NOMO-1 treated with DMSO at 0.1 percent for 48 hours (cell line): ENCODE data around the gene PITX2.

Source experiments
- DNase-seq: peaks from one replicate; lab custom pipeline; 2025; ENCODE audit not compliant: unreplicated experiment; lab: John Stamatoyannopoulos, UW

Gene PITX2

DNA sequence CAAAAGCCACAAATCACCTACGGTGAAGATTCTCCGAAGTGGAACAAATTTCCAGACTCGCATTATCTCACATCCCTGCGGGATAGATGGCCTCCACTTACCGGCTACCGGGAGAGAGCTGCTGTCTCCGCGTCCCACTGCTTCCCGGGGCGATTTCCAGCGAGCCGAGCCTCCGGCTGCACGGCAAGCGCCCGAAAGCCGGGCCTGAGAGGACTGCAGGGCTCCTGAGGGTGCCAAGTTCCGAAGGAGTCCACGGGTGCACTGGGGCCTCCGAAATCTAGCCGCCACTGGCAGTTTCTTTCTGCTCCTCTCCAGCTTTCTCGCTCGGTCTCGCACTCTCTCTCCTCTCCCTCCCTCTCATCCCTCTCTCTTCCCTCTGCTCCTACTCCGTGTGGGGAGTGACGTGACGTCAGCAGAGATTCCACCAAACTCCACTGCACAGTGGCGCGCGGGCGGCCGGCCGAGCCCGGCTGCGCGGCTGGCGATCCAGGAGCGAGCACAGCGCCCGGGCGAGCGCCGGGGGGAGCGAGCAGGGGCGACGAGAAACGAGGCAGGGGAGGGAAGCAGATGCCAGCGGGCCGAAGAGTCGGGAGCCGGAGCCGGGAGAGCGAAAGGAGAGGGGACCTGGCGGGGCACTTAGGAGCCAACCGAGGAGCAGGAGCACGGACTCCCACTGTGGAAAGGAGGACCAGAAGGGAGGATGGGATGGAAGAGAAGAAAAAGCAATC is 14.0 kb upstream of the PITX2 start:
- no peak for DNase-seq

DNA sequence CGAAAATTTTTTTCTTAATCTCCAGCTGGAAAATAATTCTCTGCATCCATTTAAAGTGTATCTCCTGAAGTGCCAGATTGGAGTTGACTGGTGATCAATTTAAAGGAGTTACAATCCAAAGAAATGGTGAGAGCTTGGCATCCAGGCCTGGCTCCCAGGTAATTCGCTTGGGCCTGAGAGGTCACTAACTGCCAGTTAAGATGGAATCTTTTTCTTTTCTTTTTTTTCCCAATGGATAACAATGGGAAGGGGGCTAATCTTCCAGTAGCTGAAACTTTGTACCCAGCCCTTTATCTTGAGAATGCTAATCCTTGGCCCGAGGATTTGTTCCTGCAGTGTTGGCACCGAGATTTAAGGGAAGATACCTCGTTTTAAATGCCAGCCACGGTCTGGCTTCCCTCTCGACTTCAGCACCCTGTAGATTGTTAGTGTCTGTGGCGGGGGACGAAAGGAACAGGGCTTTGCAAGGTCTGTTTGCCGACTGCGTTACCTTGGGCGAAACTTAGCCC is 13.3 kb upstream of the PITX2 start:
- no peak for DNase-seq

DNA sequence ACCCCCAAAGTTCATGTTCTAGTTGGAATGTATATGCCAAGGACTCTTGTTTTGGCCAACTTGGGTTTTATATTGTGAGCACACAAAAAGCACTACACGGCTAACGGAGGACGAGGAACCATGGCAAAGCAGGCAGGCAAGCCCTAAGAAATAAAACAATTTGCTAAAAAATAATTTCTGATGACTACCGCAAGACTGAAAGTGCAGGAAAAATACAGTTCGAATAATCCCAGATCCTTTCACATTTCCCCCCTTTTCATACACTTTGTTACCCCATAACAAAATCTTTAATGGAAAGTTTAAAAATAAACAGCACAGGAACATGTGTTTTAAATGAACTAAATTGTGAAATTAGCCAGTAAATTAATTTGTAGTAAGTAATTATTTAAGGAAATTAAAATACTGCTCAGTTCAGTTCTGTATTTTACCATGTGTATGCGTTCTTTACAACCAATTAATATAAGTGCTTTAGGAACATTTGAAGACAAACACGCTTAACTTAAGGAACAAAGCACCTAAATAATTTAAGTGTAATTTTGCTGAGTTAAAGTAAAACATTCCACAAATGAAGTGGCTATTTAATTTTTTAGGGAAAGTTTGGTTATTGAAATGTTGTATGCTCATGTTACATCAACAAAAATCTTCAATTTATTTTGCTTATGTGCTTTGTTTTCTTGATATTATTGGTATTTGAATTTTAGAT is 12.4 kb upstream of the PITX2 start:
- DNase-seq, result no peak

DNA sequence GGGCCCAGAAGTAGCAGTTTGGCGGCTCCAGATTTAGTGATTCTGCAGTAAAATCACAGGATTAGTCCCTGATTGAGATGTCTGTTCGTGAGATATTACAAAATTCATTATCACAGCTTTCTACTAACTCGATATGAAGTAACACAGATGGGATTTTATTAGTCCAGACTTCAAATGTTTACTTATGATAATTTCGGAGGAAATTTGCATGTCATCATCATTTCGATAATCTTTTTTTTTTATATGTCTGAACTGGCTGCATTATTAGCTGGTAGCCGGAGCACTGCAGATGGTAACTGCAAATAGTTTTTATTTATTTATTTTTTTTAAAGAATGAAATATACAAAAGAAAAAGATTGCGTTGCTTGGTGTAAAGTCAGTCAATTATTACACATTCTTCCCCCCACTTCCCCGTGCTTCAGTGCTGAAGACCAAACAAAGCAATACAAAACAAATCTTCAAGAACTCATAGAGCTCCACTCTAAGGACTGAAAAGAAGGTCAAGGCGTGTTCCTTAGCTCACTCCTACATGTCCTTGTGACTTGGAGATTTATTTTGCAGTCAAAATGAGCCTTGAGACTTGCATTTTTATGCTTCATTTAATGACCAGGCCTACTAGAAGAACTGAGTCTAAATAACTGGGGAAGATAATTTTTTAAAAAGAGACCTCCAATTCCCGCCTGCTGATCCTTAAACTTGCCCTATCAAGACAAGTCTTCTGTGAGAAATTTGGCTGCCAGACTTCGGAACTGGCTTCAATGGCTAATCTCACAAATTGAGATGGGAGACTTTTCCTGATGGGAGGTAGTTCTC is 11.7 kb upstream of the PITX2 start:
- DNase-seq, result no peak

DNA sequence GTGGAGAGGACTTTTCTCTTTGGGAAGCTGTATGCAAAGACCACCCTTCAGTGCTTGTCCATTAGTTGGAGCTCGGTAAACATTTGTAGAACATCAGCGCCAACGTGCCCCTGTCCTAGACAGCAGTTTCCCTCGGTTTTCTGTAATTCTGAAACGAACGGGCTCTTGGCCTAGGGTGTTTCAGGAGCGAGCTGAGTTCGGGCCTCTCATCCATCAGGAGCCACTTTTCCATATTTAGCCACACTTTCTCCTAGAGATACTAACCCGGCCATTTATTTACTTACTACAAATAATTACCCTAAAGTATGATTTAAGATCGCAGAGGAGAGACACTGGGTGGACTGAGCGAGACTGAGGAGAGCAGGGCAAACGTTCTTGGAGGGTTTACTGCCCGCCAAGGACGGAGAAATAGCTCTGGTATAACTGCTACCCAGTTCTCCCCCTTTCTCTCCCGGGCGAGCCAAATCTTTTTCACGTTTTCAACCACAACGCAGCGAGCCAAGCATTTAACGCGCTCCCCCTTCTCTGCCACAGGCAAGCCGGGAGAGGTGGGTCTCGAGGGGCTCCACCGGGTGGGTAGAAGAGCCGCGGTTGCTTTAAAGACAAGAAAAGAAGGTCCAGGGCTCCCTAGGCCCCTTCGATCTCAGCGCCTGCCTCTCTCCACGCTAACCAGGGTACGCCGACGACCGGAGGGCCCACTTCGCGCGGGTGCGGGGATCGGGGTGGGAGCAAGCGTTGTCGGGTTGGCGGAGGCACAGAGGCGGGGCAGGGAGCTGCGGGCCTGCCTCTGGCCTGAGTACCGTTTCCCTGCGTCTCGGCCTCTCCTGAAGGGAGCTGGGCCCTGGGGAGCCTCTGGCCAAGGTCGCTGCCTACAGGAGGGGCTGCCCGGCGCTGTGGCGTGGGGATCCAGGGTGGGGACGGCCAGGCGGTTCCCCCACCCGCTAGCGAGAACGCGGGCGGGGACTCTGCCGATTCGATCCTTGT is 10.8 kb upstream of the PITX2 start:
- no peak for DNase-seq

DNA sequence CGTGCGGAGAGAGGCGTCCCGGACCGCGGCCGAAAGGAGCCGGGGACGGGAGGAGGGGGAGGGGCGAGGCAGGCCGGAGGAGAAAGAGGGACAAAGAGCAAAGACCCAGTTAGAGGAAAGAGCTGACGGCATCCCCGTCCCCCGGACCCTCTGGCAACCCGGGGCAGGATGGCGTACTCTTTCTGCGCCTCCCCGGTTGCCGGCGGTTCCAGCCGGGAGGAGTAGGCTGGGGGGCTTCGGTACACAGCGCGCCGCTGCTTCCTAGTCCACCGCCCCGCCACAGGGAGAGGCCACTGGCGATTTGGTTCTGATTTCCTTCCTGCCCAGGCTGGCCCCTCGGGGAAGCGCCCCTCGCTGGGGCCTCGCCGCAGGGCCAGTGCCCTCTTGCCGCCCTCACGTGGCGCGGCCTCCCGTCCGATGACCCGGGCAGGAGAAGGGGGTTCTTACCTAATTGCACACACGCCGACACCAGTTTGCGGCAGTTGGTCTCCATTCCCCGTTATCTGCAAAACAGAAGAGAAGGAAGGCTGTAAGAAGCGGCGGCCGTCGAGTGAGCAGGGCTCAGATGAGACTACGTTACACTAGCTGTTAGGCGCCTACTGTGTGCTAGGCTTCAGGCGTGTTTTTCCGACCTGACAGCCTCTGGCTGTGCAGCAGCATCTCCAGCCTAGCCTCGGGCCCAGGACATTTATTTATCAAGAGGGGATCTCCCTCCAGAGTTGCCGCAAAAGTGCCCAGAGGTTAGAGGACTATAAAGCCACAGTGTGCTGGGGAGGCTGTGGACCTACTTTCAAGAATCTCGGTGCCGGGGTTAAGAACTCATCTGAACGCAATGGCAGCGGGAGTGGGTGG is 9.9 kb upstream of the PITX2 start:
- no peak for DNase-seq

DNA sequence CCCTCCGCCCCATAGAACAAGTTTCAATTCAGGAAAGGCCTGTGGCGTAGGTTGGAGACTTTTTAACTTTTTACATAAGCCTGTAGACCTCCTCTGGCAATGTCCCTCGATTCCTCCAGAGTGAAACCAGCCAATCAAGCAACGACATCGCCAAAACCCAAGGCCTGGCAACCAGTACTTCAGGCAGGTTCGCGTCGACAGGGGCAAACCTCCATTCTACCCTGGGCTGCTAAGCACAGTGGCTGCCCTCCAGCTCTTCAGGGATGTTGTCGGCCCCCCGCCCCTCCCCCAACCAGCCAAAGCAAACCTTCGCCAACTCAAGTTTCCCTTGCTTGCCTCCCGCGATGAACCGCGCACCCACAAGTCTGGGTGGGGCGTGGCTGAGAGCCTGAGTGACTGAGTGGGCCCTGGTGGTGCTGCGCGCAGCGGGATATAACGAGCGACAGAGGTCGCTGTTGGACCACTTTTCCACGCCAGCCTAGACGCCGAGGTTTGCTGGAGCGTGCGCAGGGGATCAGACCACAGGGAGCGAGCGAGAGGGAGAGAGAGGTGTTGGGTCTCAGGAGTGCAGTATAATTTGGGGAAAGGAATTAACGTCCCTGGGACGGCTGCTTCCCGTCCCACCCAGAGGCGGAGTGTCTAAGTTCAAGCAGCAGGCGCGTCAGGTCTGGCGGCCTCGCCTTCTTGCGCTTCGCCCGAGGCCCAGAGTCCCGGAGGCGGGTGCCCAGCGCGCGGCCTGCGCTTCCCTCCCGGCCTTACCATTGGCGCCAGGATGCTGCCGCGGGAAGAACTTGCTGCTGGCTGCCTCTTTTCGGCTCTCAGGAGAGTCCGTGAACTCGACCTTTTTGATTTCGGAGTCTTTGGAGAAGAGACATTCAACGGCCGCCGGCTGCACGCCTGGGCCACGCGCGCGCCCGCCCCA is 9.0 kb upstream of the PITX2 start:
- DNase-seq, result peak; percentile 71

DNA sequence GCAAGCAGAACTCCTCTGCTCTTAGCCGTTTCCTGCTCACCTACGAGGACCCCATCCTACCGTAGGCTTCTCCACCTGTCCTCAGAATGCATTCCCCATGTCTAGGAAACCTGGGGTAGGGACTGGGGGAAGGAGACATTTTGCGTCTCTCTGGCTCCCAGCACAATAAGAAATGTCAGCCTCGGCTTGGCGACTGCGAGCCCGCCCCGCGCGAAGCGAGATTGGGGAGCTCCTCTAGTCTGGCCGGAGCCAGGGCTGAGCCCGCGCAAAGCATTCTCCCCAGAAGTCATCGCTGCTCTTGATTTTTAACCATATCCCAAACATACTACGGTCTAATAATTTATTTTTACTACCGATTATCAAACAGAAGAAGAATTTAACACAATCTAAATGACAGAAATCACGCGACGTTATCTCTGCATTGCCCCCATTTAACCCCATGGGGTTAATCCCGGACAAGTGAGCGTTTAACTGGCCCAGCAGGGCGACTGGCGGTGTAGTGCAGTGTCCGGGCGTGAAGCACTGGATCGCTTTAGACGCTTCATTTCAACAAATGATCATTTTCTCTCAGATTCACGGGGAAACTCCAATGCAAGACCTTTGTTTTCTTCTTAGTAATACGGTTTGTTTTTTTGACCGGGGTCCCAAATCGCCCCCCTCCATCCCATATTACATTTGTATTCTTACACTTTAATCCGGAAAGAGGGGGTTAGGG is 8.0 kb upstream of the PITX2 start:
- no peak for DNase-seq

DNA sequence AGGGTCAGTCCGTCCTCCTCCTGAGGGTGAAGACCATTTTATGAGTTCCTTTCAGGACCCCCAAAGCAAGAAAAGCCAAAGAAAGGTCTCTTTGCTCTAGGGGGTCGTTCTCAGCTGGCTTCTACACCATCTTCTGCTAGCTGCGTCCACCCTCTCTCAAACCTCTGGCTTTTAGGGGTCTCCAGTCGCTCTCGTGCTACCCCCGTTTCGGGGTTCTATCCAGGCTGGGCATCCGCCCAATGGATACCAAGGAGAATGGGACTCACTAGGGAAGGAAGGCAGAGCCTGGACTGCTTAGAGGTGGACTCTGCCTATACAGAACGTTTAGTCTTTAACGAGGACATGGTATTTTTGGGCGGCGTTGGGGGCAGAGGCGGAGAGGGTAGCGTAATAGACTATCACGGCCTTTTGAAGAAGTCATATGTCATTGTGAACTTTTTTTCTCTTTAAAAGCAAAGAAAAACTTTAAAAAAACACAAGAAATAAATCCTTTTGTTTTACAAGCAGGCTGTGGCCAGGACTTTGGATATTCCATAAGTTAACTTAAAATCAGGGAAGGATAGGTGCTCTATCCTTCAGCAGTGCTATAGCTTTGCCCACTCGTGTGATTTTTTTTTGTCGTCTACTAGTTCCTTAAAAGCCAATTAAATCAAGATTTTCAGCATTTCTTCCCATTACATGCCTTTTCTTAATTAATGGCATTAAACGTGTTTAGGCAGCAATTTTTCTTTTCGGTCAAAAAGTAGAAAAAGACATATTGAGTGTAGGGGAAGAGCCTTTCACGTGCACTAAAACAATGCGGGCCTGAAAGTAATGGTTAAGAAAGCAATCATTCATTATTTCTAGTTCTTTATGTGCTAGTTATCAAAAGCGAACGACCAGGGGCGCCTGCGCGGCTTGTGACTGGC is 7.2 kb upstream of the PITX2 start:
- no peak for DNase-seq

DNA sequence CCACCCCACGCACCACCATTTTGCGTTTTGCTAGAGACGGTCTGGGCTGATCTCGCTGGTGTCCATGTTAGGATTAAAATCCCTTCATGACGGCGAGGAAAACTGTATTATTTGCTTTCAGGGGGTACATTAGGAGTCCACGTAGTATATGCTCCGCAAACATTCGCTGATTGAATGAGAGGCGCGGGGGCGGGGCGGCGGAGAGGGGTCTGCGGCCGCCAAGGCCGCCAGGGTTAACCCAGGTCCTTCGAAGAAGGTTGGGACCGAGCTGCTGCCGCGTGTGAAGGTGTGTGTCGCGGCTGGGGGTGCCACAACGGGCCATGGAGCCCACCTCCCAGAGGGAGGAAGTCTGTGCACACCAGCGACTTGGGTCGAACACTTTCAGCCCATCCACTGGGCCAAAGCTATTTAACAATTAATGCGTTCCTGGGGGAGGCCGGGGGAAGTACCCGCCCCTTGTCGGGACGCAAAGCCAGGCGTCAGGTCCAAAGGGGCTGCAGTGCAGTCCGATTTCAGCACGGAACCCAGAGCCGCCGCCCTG is 6.4 kb upstream of the PITX2 start:
- DNase-seq, result no peak

DNA sequence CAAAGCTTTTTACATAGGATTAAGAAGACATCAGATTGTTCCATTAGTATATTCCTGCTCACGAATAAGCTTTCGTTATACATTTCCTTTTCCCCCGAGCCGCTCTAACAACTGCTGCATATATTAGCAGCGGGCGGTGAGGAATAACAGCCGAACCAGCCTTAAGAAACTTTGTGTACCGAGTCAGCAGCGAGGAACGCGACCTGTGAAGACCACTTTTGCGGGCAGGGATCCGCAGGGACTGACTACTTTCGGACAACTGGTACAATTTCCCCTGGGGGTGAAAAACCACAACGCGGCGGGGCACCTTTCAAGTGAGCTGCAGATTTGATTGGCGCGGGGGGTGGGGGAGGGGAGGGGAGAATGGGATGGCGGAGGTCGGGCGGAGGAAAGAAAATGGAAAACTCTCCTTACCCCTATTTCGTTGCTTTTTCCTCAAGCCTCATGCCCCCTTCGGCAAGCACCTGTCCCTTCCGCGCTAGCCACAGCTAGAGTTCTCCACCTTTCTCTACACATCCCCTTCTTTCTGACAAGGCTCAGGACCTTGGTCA is 5.9 kb upstream of the PITX2 start:
- DNase-seq, result no peak

DNA sequence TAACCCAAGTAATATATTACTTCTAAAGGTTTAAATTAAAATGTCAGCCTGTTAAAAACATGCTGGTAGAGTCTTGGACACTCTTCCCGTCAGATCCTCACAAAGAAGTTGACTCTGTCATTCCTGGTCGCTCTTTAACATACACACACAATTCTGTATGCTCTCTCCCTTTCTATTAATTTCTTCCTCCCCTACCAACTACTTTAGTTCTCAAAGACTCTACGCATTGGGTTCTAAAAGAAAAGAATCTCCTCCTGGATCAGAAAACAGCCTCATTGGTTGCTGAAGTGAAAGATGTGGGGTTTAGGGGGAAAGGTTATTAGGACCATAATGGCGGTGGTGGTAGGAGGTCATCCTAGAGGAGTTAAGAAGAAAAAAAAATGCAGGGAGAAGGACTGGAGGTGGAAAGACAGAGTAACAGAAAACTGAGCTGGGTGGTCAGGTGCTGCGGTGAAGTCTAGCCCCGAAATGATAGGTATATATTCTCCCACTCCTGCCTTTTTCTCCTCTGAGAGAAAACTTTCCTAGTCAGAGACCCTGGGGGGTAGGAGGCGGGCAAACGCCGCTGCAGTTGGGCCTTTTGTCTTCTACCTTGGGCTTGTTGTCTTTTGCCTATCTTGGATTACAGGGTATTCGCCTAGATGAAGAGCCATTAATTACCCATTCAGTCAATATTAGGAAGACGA is 5.2 kb upstream of the PITX2 start:
- DNase-seq, result no peak

DNA sequence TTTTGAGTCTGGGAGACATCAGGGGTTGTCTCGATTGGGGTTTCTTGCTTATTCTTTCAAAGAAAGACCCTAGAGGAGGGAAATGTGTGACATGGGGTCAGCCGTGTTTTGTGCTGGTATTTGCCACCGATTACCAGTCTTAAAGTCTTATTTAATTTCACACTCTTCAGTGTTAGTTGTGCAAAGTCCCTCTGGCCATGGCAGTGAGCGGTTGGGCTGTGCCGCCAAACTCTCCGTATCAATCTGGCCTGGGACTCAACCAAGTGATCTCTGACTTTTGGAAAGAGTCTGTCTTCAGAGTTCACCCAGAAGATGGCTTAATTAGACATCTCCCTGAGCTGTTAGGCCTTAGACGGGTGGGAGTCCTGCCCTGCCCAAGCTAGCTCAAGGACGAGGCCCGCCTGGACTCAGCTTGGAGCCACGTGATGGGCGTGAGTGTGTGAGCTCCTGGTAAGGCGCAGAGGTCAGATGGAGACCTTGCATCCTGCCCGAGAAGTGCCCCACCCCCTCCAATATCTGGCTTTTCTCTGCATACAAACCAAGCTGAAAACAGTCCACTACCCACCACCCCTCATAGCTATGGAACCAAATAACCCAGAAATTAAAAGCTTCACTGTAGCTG is 3.8 kb upstream of the PITX2 start:
- no peak for DNase-seq

DNA sequence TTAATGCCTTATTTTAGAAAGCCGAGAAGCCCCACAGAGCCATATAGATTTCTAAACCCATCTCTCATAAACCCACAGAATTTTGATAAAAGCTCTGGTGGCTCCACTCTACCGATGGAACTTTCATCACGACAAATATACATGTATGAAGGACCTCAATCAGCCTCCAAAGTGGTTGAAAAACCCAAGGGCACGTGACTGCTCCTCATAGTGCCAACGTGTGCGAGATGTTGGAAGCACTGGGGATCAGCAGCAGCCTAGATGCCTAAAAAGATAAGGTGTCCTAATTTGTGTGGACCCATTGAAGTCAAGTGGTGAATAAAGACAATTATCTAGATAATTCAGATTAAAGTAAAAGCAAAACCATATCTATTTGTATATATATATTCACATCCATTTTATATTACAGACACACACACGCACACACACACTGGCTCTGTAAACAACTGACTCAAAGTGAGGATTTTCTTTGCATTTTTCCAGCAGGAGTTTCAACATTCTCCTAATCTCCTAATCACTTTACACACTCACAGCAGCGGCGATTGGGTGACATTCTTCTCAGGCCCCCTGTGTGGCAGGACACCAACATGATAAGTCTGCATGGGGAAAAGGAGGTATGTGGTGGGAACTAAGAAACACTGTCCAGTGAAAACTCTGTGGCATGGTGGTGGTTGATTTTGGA is 2.8 kb upstream of the PITX2 start:
- no peak for DNase-seq
